HepG2 (cell line): ENCODE measurements around the gene CLMP. TPM values are rescaled to one million over a fixed set of nuclear protein-coding genes. Genes with fewer than 3 reads are reported as not detected.

Source experiments
- JDP2 ChIP-seq: sonication (generic); formaldehyde crosslinking; IDR thresholded peaks from 2 replicates; pipeline ENCODE4 v1.8.1; 2022; ENCODE audit warnings: missing genetic modification reagents, borderline replicate concordance
- JUND ChIP-seq: sonication (generic); formaldehyde crosslinking; IDR thresholded peaks from 2 replicates; pipeline ENCODE4 v1.8.0; 2022; ENCODE audit warnings: mild to moderate bottlenecking, missing genetic modification reagents
- MAFK ChIP-seq, 2 experiments: IDR thresholded peaks in 1 of 2; conservative IDR thresholded peaks in 1 of 2; 2 replicates each; pipeline ENCODE4 v1.6.1; 2011; ENCODE audit warnings: improper control_type of control experiment in 2 of 2, low read length in 2 of 2
- MEF2D ChIP-seq: sonication (generic); formaldehyde crosslinking; IDR thresholded peaks from 2 replicates; pipeline ENCODE4 v1.5.1; 2020; ENCODE audit warnings: mild to moderate bottlenecking, missing genetic modification reagents
- MTF2 ChIP-seq: sonication (generic); formaldehyde crosslinking; IDR thresholded peaks from 2 replicates; pipeline ENCODE4 v1.5.0; 2020; ENCODE audit warnings: missing genetic modification reagents, borderline replicate concordance
- POLR2G ChIP-seq: fragments of 200-400 bp; formaldehyde crosslinking; IDR thresholded peaks from 2 replicates; pipeline ENCODE4 v1.6.1; 2018; ENCODE audit warnings: mild to moderate bottlenecking, low read depth, low read length, moderate library complexity
- SMAD1 ChIP-seq: sonication (generic); formaldehyde crosslinking; IDR thresholded peaks from 2 replicates; pipeline ENCODE4 v1.4.0; 2020; ENCODE audit warnings: missing genetic modification reagents, low read depth, mild to moderate bottlenecking, borderline replicate concordance
- TBP ChIP-seq: sonication (generic); formaldehyde crosslinking; IDR thresholded peaks from 2 replicates; pipeline ENCODE4 v1.5.0; 2020; ENCODE audit warnings: missing genetic modification reagents
- ZBTB1 ChIP-seq: sonication (generic); formaldehyde crosslinking; IDR thresholded peaks from 2 replicates; pipeline ENCODE4 v1.4.0; 2020; ENCODE audit warnings: missing genetic modification reagents, borderline replicate concordance
- ZNF350 ChIP-seq: sonication (generic); formaldehyde crosslinking; IDR thresholded peaks from 2 replicates; pipeline ENCODE4 v1.4.0; 2020; ENCODE audit warnings: mild to moderate bottlenecking, low read depth, missing genetic modification reagents, borderline replicate concordance
- ZSCAN20 ChIP-seq: sonication (generic); formaldehyde crosslinking; IDR thresholded peaks from 2 replicates; pipeline ENCODE4 v1.4.0; 2020; ENCODE audit warnings: missing genetic modification reagents, mild to moderate bottlenecking, borderline replicate concordance
- polyA plus RNA-seq, 8 experiments: library from polyadenylated mRNA; depleted of rRNA in 3 of 8; stranded (reverse) in 7 of 8; unstranded in 1 of 8; fragments of >200 nt; fragmentation: Illumina TruSeq in 4 of 8; extraction: Trizol in 4 of 8; gene quantifications; 2 replicates each; pipeline versions ENCODE4 v1.2.1 to v1.2.3, GENCODE V29; 2011 to 2016; ENCODE audit warnings: low read depth in 4 of 8, missing spikeins in 1 of 8, mixed read lengths in 1 of 8; ENCODE audit not compliant: insufficient read depth in 1 of 8
- total RNA-seq, 5 experiments: library from RNA; depleted of rRNA; stranded (reverse); fragments of >200 nt; fragmentation: Illumina TruSeq; extraction: Trizol; gene quantifications; 2 replicates each; pipeline ENCODE4 v1.2.3, GENCODE V29; 2016; ENCODE audit warnings: low read depth in 1 of 5
- TF ChIP-seq, protein P1 (sequence below): sonication (generic); formaldehyde crosslinking; IDR thresholded peaks from 2 replicates; pipeline ENCODE4 v1.5.0; 2020; ENCODE audit warnings: mild to moderate bottlenecking, missing genetic modification reagents, borderline replicate concordance
- TF ChIP-seq, protein P2 (sequence below): sonication (generic); formaldehyde crosslinking; IDR thresholded peaks from 2 replicates; pipeline ENCODE4 v1.4.0; 2020; ENCODE audit warnings: missing genetic modification reagents
- TF ChIP-seq, protein P3 (sequence below): sonication (generic); formaldehyde crosslinking; IDR thresholded peaks from 2 replicates; pipeline ENCODE4 v1.4.0; 2020; ENCODE audit warnings: missing genetic modification reagents

CLMP gene
- total and polyA plus RNA-seq, 2 of the 13 experiments (the other 11 are each of a cell fraction or from before 2014, with no cell fraction given): not detected

DNA sequence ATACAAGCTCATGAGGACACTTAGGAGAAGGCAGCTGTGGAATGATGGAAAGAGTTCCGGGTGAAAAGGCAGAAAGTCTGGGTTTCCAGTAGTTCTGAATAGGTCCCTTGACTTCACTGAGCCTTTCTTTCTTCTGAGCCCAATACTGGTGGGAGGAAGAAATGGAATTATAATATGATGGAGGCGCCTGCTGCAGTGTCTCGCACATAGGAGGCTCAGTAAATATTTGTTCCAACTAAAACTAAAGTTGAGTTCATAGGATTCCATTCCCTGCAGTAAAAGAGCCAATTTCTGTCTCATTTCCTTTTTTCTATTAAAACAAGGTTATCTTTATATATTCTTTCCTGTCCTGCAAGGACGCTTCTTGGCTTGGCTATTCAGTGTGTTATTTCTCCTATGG lies 5.2 kb upstream of the CLMP start (continued):
- TF ChIP-seq, protein P1, sequence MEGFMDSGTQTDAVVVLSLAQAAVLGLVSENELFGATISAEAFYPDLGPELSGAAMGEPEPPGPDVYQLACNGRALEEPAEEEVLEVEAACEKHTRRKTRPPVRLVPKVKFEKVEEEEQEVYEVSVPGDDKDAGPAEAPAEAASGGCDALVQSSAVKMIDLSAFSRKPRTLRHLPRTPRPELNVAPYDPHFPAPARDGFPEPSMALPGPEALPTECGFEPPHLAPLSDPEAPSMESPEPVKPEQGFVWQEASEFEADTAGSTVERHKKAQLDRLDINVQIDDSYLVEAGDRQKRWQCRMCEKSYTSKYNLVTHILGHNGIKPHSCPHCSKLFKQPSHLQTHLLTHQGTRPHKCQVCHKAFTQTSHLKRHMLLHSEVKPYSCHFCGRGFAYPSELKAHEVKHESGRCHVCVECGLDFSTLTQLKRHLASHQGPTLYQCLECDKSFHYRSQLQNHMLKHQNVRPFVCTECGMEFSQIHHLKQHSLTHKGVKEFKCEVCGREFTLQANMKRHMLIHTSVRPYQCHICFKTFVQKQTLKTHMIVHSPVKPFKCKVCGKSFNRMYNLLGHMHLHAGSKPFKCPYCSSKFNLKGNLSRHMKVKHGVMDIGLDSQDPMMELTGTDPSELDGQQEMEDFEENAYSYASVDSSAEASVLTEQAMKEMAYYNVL (CRISPR knock-in tag): no peak
- no peak for TF ChIP-seq ZNF350 (CRISPR knock-in tag)
- TF ChIP-seq POLR2G: no peak
- TF ChIP-seq MAFK (conservative IDR thresholded peaks at IDR 0.05 in 1 of 2, IDR thresholded peaks at IDR 0.05 in 1 of 2; ENCODE audit: low read length in 2 of 2): no peak
- no peak for TF ChIP-seq SMAD1 (CRISPR knock-in tag)
- no peak for TF ChIP-seq JDP2 (CRISPR knock-in tag)
- TF ChIP-seq MTF2 (CRISPR knock-in tag): no peak
- no peak for TF ChIP-seq TBP (CRISPR knock-in tag)
- TF ChIP-seq, protein P2, sequence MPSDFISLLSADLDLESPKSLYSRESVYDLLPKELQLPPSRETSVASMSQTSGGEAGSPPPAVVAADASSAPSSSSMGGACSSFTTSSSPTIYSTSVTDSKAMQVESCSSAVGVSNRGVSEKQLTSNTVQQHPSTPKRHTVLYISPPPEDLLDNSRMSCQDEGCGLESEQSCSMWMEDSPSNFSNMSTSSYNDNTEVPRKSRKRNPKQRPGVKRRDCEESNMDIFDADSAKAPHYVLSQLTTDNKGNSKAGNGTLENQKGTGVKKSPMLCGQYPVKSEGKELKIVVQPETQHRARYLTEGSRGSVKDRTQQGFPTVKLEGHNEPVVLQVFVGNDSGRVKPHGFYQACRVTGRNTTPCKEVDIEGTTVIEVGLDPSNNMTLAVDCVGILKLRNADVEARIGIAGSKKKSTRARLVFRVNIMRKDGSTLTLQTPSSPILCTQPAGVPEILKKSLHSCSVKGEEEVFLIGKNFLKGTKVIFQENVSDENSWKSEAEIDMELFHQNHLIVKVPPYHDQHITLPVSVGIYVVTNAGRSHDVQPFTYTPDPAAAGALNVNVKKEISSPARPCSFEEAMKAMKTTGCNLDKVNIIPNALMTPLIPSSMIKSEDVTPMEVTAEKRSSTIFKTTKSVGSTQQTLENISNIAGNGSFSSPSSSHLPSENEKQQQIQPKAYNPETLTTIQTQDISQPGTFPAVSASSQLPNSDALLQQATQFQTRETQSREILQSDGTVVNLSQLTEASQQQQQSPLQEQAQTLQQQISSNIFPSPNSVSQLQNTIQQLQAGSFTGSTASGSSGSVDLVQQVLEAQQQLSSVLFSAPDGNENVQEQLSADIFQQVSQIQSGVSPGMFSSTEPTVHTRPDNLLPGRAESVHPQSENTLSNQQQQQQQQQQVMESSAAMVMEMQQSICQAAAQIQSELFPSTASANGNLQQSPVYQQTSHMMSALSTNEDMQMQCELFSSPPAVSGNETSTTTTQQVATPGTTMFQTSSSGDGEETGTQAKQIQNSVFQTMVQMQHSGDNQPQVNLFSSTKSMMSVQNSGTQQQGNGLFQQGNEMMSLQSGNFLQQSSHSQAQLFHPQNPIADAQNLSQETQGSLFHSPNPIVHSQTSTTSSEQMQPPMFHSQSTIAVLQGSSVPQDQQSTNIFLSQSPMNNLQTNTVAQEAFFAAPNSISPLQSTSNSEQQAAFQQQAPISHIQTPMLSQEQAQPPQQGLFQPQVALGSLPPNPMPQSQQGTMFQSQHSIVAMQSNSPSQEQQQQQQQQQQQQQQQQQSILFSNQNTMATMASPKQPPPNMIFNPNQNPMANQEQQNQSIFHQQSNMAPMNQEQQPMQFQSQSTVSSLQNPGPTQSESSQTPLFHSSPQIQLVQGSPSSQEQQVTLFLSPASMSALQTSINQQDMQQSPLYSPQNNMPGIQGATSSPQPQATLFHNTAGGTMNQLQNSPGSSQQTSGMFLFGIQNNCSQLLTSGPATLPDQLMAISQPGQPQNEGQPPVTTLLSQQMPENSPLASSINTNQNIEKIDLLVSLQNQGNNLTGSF: no peak
- TF ChIP-seq JUND (CRISPR knock-in tag): no peak
- TF ChIP-seq, protein P3, sequence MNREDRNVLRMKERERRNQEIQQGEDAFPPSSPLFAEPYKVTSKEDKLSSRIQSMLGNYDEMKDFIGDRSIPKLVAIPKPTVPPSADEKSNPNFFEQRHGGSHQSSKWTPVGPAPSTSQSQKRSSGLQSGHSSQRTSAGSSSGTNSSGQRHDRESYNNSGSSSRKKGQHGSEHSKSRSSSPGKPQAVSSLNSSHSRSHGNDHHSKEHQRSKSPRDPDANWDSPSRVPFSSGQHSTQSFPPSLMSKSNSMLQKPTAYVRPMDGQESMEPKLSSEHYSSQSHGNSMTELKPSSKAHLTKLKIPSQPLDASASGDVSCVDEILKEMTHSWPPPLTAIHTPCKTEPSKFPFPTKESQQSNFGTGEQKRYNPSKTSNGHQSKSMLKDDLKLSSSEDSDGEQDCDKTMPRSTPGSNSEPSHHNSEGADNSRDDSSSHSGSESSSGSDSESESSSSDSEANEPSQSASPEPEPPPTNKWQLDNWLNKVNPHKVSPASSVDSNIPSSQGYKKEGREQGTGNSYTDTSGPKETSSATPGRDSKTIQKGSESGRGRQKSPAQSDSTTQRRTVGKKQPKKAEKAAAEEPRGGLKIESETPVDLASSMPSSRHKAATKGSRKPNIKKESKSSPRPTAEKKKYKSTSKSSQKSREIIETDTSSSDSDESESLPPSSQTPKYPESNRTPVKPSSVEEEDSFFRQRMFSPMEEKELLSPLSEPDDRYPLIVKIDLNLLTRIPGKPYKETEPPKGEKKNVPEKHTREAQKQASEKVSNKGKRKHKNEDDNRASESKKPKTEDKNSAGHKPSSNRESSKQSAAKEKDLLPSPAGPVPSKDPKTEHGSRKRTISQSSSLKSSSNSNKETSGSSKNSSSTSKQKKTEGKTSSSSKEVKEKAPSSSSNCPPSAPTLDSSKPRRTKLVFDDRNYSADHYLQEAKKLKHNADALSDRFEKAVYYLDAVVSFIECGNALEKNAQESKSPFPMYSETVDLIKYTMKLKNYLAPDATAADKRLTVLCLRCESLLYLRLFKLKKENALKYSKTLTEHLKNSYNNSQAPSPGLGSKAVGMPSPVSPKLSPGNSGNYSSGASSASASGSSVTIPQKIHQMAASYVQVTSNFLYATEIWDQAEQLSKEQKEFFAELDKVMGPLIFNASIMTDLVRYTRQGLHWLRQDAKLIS: no peak
- TF ChIP-seq ZBTB1 (CRISPR knock-in tag): no peak
- TF ChIP-seq MEF2D (CRISPR knock-in tag): no peak
- TF ChIP-seq ZSCAN20 (CRISPR knock-in tag): no peak
